Endodermal cell (in vitro differentiated cells): Measurements from ENCODE around the gene NADK2. TPM values are rescaled to one million over a fixed set of nuclear protein-coding genes. Genes with fewer than 3 reads are reported as not detected.

ENCODE experiments used
- DNase-seq: peaks from one replicate; pipeline ENCODE4 v3.0.0-alpha.2; 2017
- H3K27ac ChIP-seq: 2 replicates; pipeline ENCODE4 v1.5.1; 2013; ENCODE audit warnings: mild to moderate bottlenecking, low read depth, low read length, moderate library complexity
- H3K27me3 ChIP-seq: 2 replicates; pipeline ENCODE4 v1.6.1; 2013; ENCODE audit warnings: mild to moderate bottlenecking, low read length, moderate library complexity; ENCODE audit not compliant: insufficient read depth, control insufficient read depth, poor library complexity, severe bottlenecking
- H3K36me3 ChIP-seq: 2 replicates; pipeline ENCODE4 v1.7.0; 2013; ENCODE audit warnings: mild to moderate bottlenecking, low read length, moderate library complexity; ENCODE audit not compliant: control insufficient read depth, insufficient read depth
- H3K4me1 ChIP-seq: one replicate; pipeline ENCODE4 v1.7.0; 2013; ENCODE audit warnings: low read length; ENCODE audit not compliant: control insufficient read depth, insufficient read depth
- H3K4me3 ChIP-seq: 2 replicates; pipeline ENCODE4 v1.5.1; 2013; ENCODE audit warnings: mild to moderate bottlenecking, low read length, moderate library complexity
- H3K9ac ChIP-seq: 2 replicates; pipeline ENCODE4 v1.6.1; 2013; ENCODE audit warnings: mild to moderate bottlenecking, low read length, moderate library complexity; ENCODE audit not compliant: poor library complexity, severe bottlenecking; ENCODE audit errors: extremely low read depth
- H3K9me3 ChIP-seq: 2 replicates; pipeline ENCODE4 v1.6.1; 2013; ENCODE audit warnings: mild to moderate bottlenecking, low read length, moderate library complexity; ENCODE audit not compliant: control insufficient read depth
- H3K27ac Mint-ChIP-seq: 2 replicates; pipeline ENCODE4 v1.8.0; 2020; ENCODE audit warnings: mixed read lengths
- H3K27me3 Mint-ChIP-seq: 2 replicates; pipeline ENCODE4 v1.8.0; 2021; ENCODE audit warnings: mild to moderate bottlenecking, mixed read lengths; ENCODE audit not compliant: insufficient read depth
- H3K36me3 Mint-ChIP-seq: 2 replicates; pipeline ENCODE4 v1.8.0; 2020; ENCODE audit warnings: low read depth, mixed read lengths
- H3K4me1 Mint-ChIP-seq: 2 replicates; pipeline ENCODE4 v1.8.0; 2020; ENCODE audit warnings: mixed read lengths
- H3K4me3 Mint-ChIP-seq: 2 replicates; pipeline ENCODE4 v1.8.0; 2020; ENCODE audit warnings: mild to moderate bottlenecking, moderate library complexity, mixed read lengths
- H3K9me3 Mint-ChIP-seq: 2 replicates; pipeline ENCODE4 v1.8.0; 2020; ENCODE audit warnings: mild to moderate bottlenecking, mixed read lengths
- CTCF ChIP-seq: fragments of 200-600 bp; sonication (generic); conservative IDR thresholded peaks from 2 replicates; pipeline ENCODE4 v1.5.0; 2021; ENCODE audit warnings: antibody characterized with exemption, mild to moderate bottlenecking
- WGBS, 2 experiments: methylation state at CpG; one replicate each; pipeline versions ENCODE4 v1.1.5 to v1.1.7; 2013; ENCODE audit warnings: missing lambda C conversion rate in 2 of 2, mixed read lengths in 1 of 2; ENCODE audit not compliant: insufficient coverage in 1 of 2, insufficient read length in 1 of 2; 5-methylcytosine and 5-hydroxymethylcytosine counted together
- total RNA-seq, 2 donors: library from RNA; stranded (reverse); fragmentation: NEBNext Ultra II Directional in 1 of 2; extraction: Animal tissue kit (Norgen Biotek cat#: 25700) in 1 of 2; gene quantifications; 2 replicates in 1 of 2; 3 replicates in 1 of 2; pipeline ENCODE4 v1.2.1, GENCODE V29; 2021

The NADK2 gene
- total RNA-seq, 2 donors from 2014 or later, result 27.5 to 44.5 TPM

GRCh38 chr5:36162810-36163486 is 78.8 kb downstream of the NADK2 start:
- TF ChIP-seq CTCF, result no peak
- Mint-ChIP-seq H3K4me3 (no peak overlapping the region), H3K27ac (no peak overlapping the region), H3K27me3 (no peaks in the 10 kb centered on the region), H3K4me1 (peaks cover 9% of the 10 kb centered on the region), H3K9me3 (no peaks in the 10 kb centered on the region), H3K36me3 (peaks cover 72% of the 10 kb centered on the region)
- Histone ChIP-seq H3K9me3 (no peaks in the 10 kb centered on the region), H3K4me3 (no peak overlapping the region), H3K9ac (no peak overlapping the region), H3K27ac (no peak overlapping the region), H3K27me3 (no peaks in the 10 kb centered on the region), H3K36me3 (peaks cover 100% of the 10 kb centered on the region), H3K4me1 (peaks cover 3% of the 10 kb centered on the region)
- 93% methylated on average over 5 to 8 of the region's 9 CpGs for WGBS, 2 experiments
- DNase-seq, result no peak

GRCh38 chr5:36161361-36161760 is 80.4 kb downstream of the NADK2 start:
- Mint-ChIP-seq H3K4me1 (peaks cover 22% of the 10 kb centered on the region), H3K9me3 (no peaks in the 10 kb centered on the region), H3K27me3 (peaks cover 14% of the 10 kb centered on the region), H3K36me3 (peaks cover 67% of the 10 kb centered on the region), H3K27ac (no peak overlapping the region), H3K4me3 (no peak overlapping the region)
- no peaks in the 10 kb centered on the region for H3K9me3 ChIP-seq
- H3K36me3 ChIP-seq, result peaks cover 98% of the 10 kb centered on the region
- H3K27ac ChIP-seq, result no peak overlapping the region
- TF ChIP-seq CTCF, result no peak
- H3K27me3 ChIP-seq, result no peaks in the 10 kb centered on the region
- WGBS, 2 experiments, result 93 to 95% methylated on average over 2 to 4 of the region's 4 CpGs
- no peak overlapping the region for H3K9ac ChIP-seq
- no peak for DNase-seq
- H3K4me1 ChIP-seq, result peaks cover 11% of the 10 kb centered on the region
- H3K4me3 ChIP-seq, result no peak overlapping the region

GRCh38 chr5:36160617-36161016 is 81.1 kb downstream of the NADK2 start:
- Histone ChIP-seq H3K27ac (no peak overlapping the region), H3K4me3 (peak overlapping the region; percentile 19), H3K4me1 (peaks cover 19% of the 10 kb centered on the region), H3K27me3 (no peaks in the 10 kb centered on the region), H3K9me3 (no peaks in the 10 kb centered on the region), H3K9ac (no peak overlapping the region), H3K36me3 (peaks cover 98% of the 10 kb centered on the region)
- WGBS, 2 experiments, result 93 to 100% methylated on average over 2 to 3 of the region's 3 CpGs
- no peaks in the 10 kb centered on the region for H3K9me3 Mint-ChIP-seq
- no peak overlapping the region for H3K27ac Mint-ChIP-seq
- DNase-seq, result no peak
- H3K4me1 Mint-ChIP-seq, result peaks cover 30% of the 10 kb centered on the region
- no peak for TF ChIP-seq CTCF
- H3K27me3 Mint-ChIP-seq, result peaks cover 18% of the 10 kb centered on the region
- H3K4me3 Mint-ChIP-seq, result no peak overlapping the region
- H3K36me3 Mint-ChIP-seq, result peaks cover 69% of the 10 kb centered on the region
